H9 (cell line): ENCODE measurements around the gene SLC2A9. TPM values are rescaled to one million over a fixed set of nuclear protein-coding genes. Genes with fewer than 3 reads are reported as not detected.

Experiments
- DNase-seq: peaks from one replicate; pipeline ENCODE4 v3.0.0-alpha.2; 2017
- H2AFZ ChIP-seq: one replicate; pipeline ENCODE4 v1.6.1; 2013; ENCODE audit warnings: mild to moderate bottlenecking, low read length, control low read depth, moderate library complexity
- H2AK5ac ChIP-seq: 2 replicates; pipeline ENCODE4 v1.6.1; 2013; ENCODE audit warnings: low read length, control low read depth, mixed read lengths; ENCODE audit not compliant: insufficient read length
- H2BK120ac ChIP-seq: one replicate; pipeline ENCODE4 v1.6.1; 2013; ENCODE audit warnings: low read depth, mild to moderate bottlenecking, low read length, control low read depth, inconsistent platforms; ENCODE audit not compliant: poor library complexity, severe bottlenecking
- H2BK12ac ChIP-seq: 2 replicates; pipeline ENCODE4 v1.6.1; 2013; ENCODE audit warnings: low read length, control low read depth, mixed read lengths, low read depth; ENCODE audit not compliant: insufficient read length
- H2BK15ac ChIP-seq: 2 replicates; pipeline ENCODE4 v1.6.1; 2013; ENCODE audit warnings: low read depth, low read length, control low read depth
- H2BK20ac ChIP-seq: one replicate; pipeline ENCODE4 v1.6.1; 2013; ENCODE audit warnings: low read depth, mild to moderate bottlenecking, low read length, control low read depth, inconsistent platforms; ENCODE audit not compliant: poor library complexity, severe bottlenecking
- H2BK5ac ChIP-seq: 2 replicates; pipeline ENCODE4 v1.6.1; 2013; ENCODE audit warnings: low read length, control low read depth, mixed read lengths; ENCODE audit not compliant: insufficient read length
- H3K14ac ChIP-seq: 2 replicates; pipeline ENCODE4 v1.6.1; 2013; ENCODE audit warnings: low read length, control low read depth; ENCODE audit not compliant: insufficient read depth
- H3K18ac ChIP-seq: 2 replicates; pipeline ENCODE4 v1.6.1; 2013; ENCODE audit warnings: low read depth, mild to moderate bottlenecking, mixed read lengths, low read length, control low read depth; ENCODE audit not compliant: insufficient read length
- H3K23ac ChIP-seq: 2 replicates; pipeline ENCODE4 v1.6.1; 2013; ENCODE audit warnings: low read length, control low read depth, mixed read lengths, low read depth; ENCODE audit not compliant: insufficient read length
- H3K23me2 ChIP-seq: 2 replicates; pipeline ENCODE4 v1.6.1; 2013; ENCODE audit warnings: low read depth, mild to moderate bottlenecking, mixed read lengths, low read length, control low read depth; ENCODE audit not compliant: insufficient read length, poor library complexity, severe bottlenecking
- H3K27ac ChIP-seq: 2 replicates; pipeline ENCODE4 v1.5.1; 2013; ENCODE audit warnings: low read length, control low read depth, mixed read lengths, low read depth; ENCODE audit not compliant: insufficient read length
- H3K27me3 ChIP-seq: 2 replicates; pipeline ENCODE4 v1.6.1; 2013; ENCODE audit warnings: low read length, control low read depth, inconsistent platforms; ENCODE audit not compliant: insufficient read depth
- H3K4ac ChIP-seq: 2 replicates; pipeline ENCODE4 v1.6.1; 2013; ENCODE audit warnings: low read depth, mild to moderate bottlenecking, control low read depth, inconsistent platforms, low read length, moderate library complexity
- H3K4me1 ChIP-seq: 2 replicates; pipeline ENCODE4 v1.6.1; 2013; ENCODE audit warnings: low read length, control low read depth, inconsistent platforms; ENCODE audit not compliant: insufficient read depth
- H3K4me2 ChIP-seq: 2 replicates; pipeline ENCODE4 v1.6.1; 2013; ENCODE audit warnings: low read length, control low read depth, mixed read lengths; ENCODE audit not compliant: insufficient read length, insufficient read depth
- H3K56ac ChIP-seq: 2 replicates; pipeline ENCODE4 v1.6.1; 2013; ENCODE audit warnings: low read depth, mild to moderate bottlenecking, mixed read lengths, low read length, control low read depth; ENCODE audit not compliant: insufficient read length
- H3K79me1 ChIP-seq: 2 replicates; pipeline ENCODE4 v1.6.1; 2013; ENCODE audit warnings: low read depth, mild to moderate bottlenecking, moderate library complexity, low read length, control low read depth, inconsistent platforms; ENCODE audit not compliant: insufficient read depth, poor library complexity, severe bottlenecking
- H3K79me2 ChIP-seq: 2 replicates; pipeline ENCODE4 v1.6.1; 2013; ENCODE audit warnings: low read length, control low read depth, inconsistent platforms; ENCODE audit not compliant: insufficient read depth
- H3K9ac ChIP-seq: 2 replicates; pipeline ENCODE4 v1.6.1; 2013; ENCODE audit warnings: low read length, control low read depth, mixed read lengths; ENCODE audit not compliant: insufficient read length; ENCODE audit errors: extremely low read depth
- H3K9me3 ChIP-seq: one replicate; pipeline ENCODE4 v1.6.1; 2013; ENCODE audit warnings: low read depth, low read length, inconsistent platforms; ENCODE audit not compliant: control insufficient read depth
- H3T11ph ChIP-seq: one replicate; pipeline ENCODE4 v1.6.1; 2013; ENCODE audit warnings: mild to moderate bottlenecking, low read length, control low read depth, inconsistent platforms
- H4K20me1 ChIP-seq: one replicate; pipeline ENCODE4 v1.6.1; 2013; ENCODE audit not compliant: control insufficient read depth, insufficient read length, insufficient read depth
- H4K5ac ChIP-seq: 2 replicates; pipeline ENCODE4 v1.6.1; 2013; ENCODE audit warnings: low read depth, mild to moderate bottlenecking, mixed read lengths, low read length, control low read depth; ENCODE audit not compliant: insufficient read length
- H4K8ac ChIP-seq: replicated peaks from 2 replicates; pipeline ENCODE4 v1.6.1; 2013; ENCODE audit warnings: low read length, control low read depth, mixed read lengths, low read depth; ENCODE audit not compliant: insufficient read length
- H4K91ac ChIP-seq: 2 replicates; pipeline ENCODE4 v1.6.1; 2013; ENCODE audit warnings: low read depth, mild to moderate bottlenecking, moderate library complexity, mixed read lengths, low read length, control low read depth; ENCODE audit not compliant: insufficient read length
- H3K27ac Mint-ChIP-seq, 3 experiments: 2 replicates in 2 of 3; 3 replicates in 1 of 3; pipeline ENCODE4 v1.8.0; 2020 to 2021; ENCODE audit warnings: mixed read lengths in 3 of 3, mild to moderate bottlenecking in 1 of 3, moderate library complexity in 1 of 3
- H3K27me3 Mint-ChIP-seq: 2 replicates; pipeline ENCODE4 v1.8.0; 2021; ENCODE audit warnings: low read depth, mild to moderate bottlenecking, moderate library complexity, mixed read lengths
- H3K36me3 Mint-ChIP-seq, 3 experiments: 2 replicates in 2 of 3; 3 replicates in 1 of 3; pipeline ENCODE4 v1.8.0; 2020 to 2021; ENCODE audit warnings: low read depth in 3 of 3, mixed read lengths in 3 of 3; ENCODE audit not compliant: insufficient read depth in 1 of 3
- H3K4me1 Mint-ChIP-seq, 2 experiments: 2 replicates each; pipeline ENCODE4 v1.8.0; 2020; ENCODE audit warnings: mixed read lengths in 2 of 2
- H3K4me3 Mint-ChIP-seq, 2 experiments: 2 replicates in 1 of 2; 3 replicates in 1 of 2; pipeline ENCODE4 v1.8.0; 2020 to 2021; ENCODE audit warnings: mild to moderate bottlenecking in 2 of 2, mixed read lengths in 2 of 2, moderate library complexity in 1 of 2
- H3K9me3 Mint-ChIP-seq, 2 experiments: 2 replicates in 1 of 2; 3 replicates in 1 of 2; pipeline ENCODE4 v1.8.0; 2020; ENCODE audit warnings: mild to moderate bottlenecking in 2 of 2, mixed read lengths in 2 of 2, moderate library complexity in 1 of 2
- WGBS: extraction: QIAGEN DNeasy Blood & Tissue Kit; methylation state at CpG from one replicate; pipeline ENCODE4 v1.1.7; 2013; ENCODE audit warnings: missing lambda C conversion rate, low lambda C conversion rate, mixed read lengths; ENCODE audit not compliant: insufficient read length; ENCODE audit errors: extremely low coverage; 5-methylcytosine and 5-hydroxymethylcytosine counted together
- total RNA-seq: library from RNA; stranded (reverse); gene quantifications from 2 replicates; pipeline ENCODE4 v1.2.1, GENCODE V29; 2021
- TF ChIP-seq, protein P1 (sequence below): fragments of 200-600 bp; sonication (generic); conservative IDR thresholded peaks from 3 replicates; pipeline ENCODE4 v1.8.0; 2021; ENCODE audit warnings: antibody characterized with exemption, mild to moderate bottlenecking

Gene SLC2A9
- total RNA-seq, 1 experiment from 2014 or later: 0.79 TPM

DNA sequence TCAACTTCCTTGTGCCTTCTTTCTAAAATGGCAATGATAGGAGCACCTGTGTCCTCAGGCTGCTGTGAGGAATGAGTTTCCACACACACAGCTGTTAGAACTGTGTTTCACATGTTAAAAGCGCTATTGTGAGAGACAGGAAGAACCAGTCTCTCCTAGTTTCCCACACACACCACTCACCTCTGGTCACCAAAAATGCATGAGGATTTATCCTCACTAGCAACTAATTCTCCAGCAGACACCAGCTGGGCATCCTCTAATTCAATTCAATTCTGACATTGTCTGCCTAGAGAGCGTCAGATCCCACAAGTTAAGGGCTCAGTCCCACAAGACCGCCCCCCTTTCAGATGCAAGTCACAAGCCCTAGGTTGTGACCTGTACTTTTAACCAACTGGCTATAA is 29.0 kb upstream of the SLC2A9 start:
- H3K4me1 ChIP-seq: peaks cover 2% of the 10 kb centered on the region; the same call in 1 of the 2 replicates
- H3K4me3 Mint-ChIP-seq: no peak overlapping the region; a peak in 1 of 5 replicates
- H2AK5ac ChIP-seq: no peak overlapping the region
- H2AFZ ChIP-seq: no peak overlapping the region
- H3K36me3 Mint-ChIP-seq: peaks cover 0 to 3% (median 0%) of the 10 kb centered on the region in 3 experiments; a peak in 1 of 7 replicates
- DNase-seq: no peak
- H2BK120ac ChIP-seq: no peak overlapping the region
- peak overlapping the region in 1 of 3 experiments; percentile 20; a peak in 2 of 7 replicates for H3K27ac Mint-ChIP-seq
- no peak overlapping the region for H2BK5ac ChIP-seq
- no peaks in the 10 kb centered on the region for H3K23me2 ChIP-seq
- no peak overlapping the region for H3K23ac ChIP-seq
- H3K18ac ChIP-seq: no peak overlapping the region
- no peak overlapping the region for H3K14ac ChIP-seq
- H3K27me3 Mint-ChIP-seq: peaks cover 5% of the 10 kb centered on the region
- H3K79me2 ChIP-seq: no peaks in the 10 kb centered on the region
- H3K4ac ChIP-seq: no peak overlapping the region
- no peak overlapping the region for H4K5ac ChIP-seq
- no peak overlapping the region for H4K8ac ChIP-seq
- no peak overlapping the region for H2BK20ac ChIP-seq
- TF ChIP-seq, protein P1, sequence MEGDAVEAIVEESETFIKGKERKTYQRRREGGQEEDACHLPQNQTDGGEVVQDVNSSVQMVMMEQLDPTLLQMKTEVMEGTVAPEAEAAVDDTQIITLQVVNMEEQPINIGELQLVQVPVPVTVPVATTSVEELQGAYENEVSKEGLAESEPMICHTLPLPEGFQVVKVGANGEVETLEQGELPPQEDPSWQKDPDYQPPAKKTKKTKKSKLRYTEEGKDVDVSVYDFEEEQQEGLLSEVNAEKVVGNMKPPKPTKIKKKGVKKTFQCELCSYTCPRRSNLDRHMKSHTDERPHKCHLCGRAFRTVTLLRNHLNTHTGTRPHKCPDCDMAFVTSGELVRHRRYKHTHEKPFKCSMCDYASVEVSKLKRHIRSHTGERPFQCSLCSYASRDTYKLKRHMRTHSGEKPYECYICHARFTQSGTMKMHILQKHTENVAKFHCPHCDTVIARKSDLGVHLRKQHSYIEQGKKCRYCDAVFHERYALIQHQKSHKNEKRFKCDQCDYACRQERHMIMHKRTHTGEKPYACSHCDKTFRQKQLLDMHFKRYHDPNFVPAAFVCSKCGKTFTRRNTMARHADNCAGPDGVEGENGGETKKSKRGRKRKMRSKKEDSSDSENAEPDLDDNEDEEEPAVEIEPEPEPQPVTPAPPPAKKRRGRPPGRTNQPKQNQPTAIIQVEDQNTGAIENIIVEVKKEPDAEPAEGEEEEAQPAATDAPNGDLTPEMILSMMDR: no peak
- WGBS: no CpG with 5 or more reads among the region's 3 CpGs
- H3K56ac ChIP-seq: no peak overlapping the region
- no peak overlapping the region for H2BK12ac ChIP-seq
- no peaks in the 10 kb centered on the region for H3K9me3 Mint-ChIP-seq
- no peaks in the 10 kb centered on the region for H3K9me3 ChIP-seq
- H4K20me1 ChIP-seq: no peaks in the 10 kb centered on the region
- no peak overlapping the region for H3T11ph ChIP-seq
- no peak overlapping the region for H3K27ac ChIP-seq
- peaks cover 30 to 31% of the 10 kb centered on the region in 2 experiments for H3K4me1 Mint-ChIP-seq
- no peaks in the 10 kb centered on the region for H3K79me1 ChIP-seq
- H4K91ac ChIP-seq: no peak overlapping the region
- no peak overlapping the region for H3K9ac ChIP-seq
- no peak overlapping the region for H3K4me2 ChIP-seq
- no peak overlapping the region for H2BK15ac ChIP-seq
- H3K27me3 ChIP-seq: no peaks in the 10 kb centered on the region
